Activated CD4-positive, alpha-beta T cell treated with anti-CD3 and anti-CD28 coated beads for 1 hour (primary cell): ENCODE measurements around the gene MAIP1.

Experiments used
- DNase-seq: peaks from one replicate; pipeline ENCODE4 v3.0.0-alpha.2; 2020

Gene MAIP1

DNA sequence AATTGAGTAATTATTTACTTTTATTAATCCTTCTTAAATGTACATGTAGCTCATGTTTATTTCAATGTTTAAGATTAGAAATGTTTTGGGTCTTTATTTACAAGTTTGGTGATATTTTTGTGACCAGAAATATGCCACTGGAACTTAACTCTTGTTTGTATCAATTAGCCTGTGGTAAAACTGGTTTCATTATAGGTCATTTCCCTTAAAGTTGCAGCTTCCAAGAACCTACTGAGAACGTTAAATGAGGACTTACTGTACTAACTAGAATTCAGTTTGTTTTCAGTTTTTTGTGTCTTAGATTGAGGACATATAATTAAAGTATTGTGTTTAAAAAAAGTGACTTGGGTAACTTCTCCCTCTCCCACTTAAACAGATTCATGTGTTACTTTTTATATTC is 4.4 kb upstream of the MAIP1 start:
- DNase-seq = no peak

DNA sequence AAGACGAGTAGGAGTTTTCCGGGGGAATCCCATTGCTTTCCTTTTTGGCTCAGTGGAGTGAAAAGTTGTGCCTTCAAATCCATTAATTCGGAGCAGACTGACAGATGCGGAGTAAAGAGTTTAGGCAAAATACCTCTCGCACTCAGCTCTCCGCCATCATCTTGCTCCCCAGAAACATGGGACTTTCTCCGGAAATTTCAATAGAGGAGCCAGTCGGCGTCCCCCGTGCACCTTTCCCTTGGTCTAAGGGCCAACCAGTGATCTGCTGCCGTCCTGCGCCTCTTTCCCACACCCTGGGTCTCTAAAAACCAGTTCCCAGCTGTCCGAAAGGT is 409 bp upstream of the MAIP1 start:
- DNase-seq = no peak

DNA sequence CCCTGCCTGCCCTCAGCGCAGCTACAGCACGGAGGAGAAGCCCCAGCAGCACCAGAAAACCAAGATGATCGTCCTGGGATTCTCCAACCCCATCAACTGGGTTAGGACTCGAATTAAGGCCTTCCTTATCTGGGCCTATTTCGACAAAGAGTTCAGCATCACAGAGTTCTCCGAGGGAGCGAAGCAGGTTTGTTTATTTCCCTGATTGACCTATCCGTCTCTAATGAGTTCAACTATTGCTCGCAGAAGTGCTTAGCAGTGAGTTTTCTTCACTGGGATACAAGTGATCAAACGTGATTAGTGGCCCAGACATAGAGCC is 639 bp downstream of the MAIP1 start:
- DNase-seq = no peak

DNA sequence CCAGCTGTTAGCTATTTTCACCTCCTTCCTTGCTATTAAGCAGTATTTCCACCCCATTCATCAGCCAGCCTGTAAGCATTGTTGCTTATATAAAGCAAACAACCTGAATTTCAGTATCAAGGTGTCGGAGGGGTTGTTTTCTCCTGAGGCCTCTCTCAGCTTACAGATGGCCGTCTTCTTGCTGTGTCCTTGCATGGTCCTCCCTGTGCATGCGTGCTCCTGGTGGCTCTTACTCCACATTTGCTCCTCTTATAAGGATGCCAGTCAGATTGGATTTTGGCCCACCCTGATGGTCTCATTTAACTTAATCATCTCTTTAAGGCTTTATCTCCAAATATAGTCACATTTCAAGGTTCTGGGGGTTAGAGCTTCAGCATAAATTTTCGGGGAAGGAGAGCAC is 2.6 kb downstream of the MAIP1 start:
- no peak for DNase-seq

DNA sequence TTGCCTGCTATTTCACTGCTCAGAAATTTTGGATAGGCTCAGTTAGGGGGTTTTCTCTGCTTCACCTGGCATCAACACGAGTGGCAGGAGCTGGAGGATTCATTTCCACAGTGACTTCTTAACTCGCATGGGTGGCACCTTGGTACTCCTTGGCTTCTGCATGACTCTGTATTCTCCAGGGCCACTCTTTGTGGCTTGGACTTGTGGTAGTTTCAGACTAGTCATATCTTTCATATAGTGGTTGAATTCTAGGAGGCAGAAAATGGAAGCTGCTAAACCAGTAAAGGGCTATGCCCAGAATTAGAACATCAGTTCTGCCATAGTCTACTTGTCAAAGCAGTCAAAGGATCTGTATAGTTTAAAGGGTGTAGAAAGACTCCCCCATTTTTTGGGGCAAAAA is 6.8 kb downstream of the MAIP1 start:
- no peak for DNase-seq

DNA sequence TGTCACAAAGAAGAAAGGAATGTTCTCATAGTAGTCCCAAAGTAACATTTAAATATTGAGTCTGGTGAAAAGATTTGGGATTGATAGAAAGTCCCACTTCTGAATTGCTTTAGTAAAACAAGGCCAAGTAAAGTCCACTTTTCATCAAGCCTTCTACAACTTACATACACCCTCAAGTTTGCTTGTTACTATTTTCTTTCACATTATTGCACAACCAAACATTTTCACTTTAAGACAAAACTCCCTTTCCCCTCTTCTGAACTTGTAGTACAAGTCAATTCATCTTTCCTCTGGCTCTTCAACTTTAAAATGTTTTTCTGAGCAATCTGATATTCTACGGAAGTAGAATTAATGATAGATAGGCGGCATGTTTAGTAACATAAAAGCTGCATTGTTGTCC is 11.0 kb downstream of the MAIP1 start:
- no peak for DNase-seq

DNA sequence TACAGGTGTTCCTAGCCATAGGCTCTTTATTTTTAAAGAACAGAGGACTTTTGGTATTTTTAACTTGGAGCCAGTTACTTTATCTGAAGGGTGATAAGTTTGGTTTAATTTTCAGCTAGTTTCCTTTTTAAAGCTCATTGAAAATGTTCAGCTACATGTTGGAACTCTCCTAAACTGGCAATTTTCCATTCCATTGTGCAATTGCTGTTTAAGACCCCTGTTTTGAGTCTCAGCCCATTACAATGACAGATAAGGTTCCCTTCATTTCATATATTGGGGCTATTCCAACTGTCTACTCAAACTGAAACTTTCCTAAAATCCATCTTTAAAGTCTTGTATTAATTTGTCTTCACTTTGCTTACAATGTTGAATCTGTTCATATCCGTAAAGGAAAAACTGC is 11.6 kb downstream of the MAIP1 start:
- no peak for DNase-seq

DNA sequence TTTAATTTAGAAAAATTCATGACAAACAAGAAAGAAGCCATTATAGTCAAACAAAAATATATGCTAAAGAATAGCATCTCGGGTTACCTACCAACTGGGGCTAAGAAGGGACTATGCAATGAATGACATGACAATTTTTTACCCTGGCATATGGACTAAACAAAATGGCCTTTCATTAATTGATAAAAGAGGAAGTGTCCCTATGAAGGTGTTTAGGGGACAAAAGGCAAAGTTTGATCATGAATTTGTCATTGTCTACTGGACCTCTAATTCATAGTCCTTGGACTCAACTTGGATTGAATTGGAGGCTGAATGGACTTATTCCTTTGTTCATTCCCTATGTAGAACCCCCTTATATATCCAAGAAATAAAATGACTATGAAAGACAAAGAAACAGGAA is 12.7 kb downstream of the MAIP1 start:
- DNase-seq = no peak

DNA sequence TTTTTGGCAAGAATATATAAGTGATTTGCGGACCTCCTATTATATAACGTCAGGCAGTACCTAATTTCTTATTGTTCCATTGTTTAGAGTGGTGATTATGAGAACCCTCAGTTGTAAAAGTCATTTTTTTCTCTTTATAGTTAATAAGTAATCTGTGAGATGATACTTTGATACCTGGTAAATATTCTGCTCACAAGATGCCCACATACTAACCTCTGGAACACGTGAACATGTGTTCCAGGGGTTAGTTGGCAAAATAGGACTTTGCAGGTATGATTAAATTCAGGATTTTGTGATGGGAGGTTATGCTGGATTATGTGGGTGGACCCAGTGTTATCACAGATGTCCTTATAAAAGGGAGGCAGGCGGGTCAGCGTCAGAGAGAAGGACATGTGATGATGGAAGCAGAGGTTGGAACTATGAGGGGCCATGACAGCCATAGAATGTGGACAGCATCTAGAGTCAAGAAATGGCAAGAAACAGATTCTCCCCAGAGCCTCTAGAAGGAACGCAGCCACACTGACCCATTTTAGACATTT is 16.8 kb downstream of the MAIP1 start:
- no peak for DNase-seq

DNA sequence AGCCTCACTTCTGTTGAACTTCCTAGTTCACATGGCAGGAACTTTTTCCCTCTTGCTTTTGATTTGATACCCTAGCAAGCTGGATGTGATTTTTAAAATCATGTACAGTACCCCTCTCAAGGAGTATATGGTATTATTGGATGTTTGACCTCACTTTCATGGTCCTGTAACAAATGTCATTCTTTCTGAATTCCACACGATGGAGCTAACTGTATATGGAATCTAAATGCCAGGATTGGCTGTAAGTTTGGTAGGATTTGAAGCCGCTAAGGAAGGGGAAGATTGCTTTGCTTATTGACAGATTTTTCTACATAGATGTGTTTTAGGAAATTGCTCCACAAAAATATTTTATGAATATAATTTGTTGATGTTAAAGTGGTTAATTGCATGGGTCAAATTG is 18.3 kb downstream of the MAIP1 start:
- no peak for DNase-seq

DNA sequence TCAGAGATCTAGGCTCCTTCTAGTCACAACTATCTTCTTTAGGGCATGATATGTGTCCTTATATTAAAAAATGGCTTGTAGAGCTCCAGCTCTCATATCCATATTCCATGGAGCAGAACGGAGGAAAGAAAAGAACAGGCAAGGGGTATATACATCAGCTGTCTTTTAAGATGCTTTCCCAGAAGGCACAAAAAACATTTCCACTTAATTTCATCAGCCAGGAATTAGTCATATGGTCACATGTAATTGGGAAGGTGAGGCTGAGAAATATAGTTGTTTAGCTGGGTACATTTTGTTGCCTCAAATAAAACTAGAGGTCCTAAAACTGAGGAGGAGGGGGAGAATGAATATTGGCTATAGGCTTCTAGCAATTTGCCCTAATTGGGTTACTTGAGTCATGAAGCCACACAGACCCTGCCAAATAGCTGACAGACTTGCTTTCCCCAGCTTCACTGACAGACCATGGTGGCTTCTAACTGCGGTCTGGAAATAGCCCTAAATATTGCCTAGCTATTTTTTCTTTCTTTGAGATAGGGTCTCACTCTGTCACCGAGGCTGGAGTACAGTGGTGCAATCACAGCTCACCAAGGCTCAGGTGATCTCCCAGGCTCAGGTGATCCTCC is 20.0 kb downstream of the MAIP1 start:
- DNase-seq = no peak

DNA sequence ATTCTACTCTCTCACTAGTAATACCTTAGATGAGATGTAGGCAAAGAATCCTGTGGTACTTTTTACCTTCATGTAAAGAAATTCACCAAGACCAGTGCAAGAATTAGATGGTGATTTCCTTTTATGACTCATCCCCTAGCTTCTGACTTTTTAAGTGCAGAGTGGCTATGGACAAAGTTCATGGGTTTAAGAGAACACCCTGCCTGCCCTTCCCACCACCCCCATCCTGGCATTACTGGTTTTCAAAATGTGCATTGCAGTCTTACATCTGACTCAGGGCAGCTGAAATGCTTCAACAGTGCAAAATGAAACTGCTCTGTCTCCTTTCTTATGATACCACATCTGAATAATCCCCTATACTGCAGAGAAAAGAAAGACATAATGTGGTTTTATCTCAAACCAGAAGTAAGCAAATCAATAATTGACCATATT is 22.6 kb downstream of the MAIP1 start:
- no peak for DNase-seq

DNA sequence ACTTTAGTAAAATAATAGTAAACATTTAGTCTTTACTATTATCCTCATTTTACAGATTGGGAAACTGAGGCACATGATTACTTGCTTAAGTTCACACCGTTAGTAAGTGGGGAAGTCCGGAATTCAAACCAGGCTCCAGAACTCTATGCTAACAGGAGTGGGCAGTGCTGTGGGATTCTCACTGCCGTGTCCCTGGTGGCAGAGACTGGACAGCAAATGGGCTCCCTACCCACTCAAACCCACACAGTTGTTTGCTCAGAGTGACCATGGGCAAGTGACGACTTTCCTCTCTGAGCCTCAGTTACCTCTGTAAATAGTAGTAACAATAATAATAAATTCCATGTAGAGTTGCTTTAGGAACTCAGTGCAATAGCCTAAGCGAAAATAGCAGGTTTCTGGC is 24.0 kb downstream of the MAIP1 start:
- no peak for DNase-seq

DNA sequence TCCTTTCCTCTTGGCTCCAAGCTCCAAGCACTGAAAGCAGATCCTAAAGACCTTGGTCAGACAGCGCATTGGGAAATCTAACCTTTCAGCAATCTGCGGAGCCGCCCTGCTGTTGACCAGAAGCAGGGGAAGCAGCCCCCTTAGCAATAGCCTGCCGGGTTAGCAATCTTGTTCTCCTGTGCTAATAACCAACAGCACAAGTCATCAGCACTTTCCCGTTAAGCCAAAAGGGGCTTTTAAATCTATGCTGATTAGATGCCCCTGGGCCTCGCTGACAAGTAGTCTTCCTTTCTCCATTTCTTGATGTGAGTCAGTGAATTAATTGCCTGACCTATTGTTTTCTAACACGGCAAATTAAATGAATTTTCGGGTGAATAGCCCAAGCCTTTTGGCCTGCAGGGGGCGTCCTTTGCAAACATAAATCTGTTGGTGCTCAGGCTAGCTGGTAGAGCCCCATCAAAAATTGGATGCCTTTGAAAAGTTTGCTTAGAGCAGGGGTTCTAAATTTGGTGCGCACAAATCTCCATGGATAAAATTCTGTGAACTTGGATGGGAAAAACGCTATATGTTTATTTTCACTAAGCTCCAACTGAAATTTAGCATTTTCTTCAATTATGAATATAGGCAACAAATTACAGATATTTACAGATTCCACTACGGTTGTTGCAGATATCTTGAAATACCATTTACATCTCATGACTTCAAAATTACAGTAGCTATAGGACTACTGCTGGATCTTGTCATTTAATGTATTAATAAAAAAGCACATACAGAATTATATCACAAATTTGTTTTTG is 24.6 kb downstream of the MAIP1 start:
- DNase-seq = peak; percentile 74

DNA sequence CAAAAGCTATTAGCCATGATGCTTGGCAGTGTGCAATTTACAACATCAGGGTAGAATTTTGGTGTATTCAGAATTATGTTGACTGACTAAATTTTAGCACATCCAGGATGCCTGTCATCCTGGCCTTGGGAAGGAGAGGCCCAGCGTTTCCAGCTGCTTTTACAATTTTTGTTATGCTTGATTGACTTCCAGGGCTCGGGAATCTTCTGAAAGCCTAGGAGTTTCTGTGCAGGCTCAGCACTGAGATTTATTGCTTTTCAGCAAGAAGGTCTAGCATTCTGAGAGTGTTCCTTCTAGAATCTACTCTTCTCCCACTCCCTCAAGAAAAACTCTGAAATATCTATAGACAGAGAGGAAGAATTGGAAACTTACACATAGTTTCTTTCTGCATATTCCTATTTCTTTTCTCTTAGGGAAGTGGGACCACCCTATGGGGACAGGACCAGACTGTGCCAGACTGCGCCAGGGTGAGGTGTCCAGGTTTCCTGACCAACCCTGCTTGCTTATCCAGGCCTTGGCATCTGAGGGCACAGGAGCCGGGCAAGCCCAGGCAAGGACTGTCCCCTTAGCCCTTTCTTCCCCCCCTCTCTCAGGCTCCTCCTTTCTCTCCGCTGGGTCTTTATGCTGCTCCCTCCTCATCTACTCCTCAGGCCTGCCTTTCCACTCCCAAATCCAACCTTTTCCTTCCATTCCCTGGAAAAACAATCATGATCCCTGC is 26.9 kb downstream of the MAIP1 start:
- no peak for DNase-seq

DNA sequence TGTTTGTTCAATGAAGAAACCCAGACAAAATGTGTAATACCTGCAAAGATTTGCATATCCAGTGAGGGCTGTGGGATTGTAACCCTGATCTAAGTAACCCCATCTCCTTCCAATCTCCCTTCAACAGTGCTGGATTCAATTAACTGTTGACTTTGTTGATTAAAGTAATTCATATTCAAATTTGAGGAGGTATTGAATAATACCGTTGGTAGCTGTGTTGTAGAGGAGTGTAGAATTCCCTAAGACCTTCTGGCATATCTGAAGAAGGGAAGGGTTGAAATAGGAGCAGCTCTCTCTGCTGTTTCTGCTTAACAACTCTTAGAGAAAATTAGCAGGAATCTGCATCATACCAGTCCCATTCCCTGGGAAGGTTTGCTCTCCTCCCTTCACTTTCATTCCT is 28.2 kb downstream of the MAIP1 start:
- no peak for DNase-seq

DNA sequence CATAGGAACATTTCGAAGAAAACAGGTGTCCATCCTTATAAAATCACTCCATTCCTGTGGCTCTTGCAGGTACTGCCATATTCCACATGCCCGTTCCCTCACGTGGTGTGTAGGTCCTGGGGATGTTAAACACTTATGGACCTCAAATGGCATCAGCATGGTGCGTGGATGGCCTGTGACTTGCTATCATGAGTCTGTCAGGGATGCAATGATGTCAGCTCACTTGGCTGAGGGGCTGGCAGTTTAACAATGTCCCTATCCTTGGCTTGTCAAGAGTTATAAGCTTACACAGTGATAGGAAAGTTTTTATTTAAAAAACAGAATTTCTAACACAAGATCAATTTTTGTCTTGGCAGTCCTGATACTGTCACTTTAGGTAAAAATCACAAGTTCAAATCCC is 28.8 kb downstream of the MAIP1 start:
- DNase-seq = no peak

DNA sequence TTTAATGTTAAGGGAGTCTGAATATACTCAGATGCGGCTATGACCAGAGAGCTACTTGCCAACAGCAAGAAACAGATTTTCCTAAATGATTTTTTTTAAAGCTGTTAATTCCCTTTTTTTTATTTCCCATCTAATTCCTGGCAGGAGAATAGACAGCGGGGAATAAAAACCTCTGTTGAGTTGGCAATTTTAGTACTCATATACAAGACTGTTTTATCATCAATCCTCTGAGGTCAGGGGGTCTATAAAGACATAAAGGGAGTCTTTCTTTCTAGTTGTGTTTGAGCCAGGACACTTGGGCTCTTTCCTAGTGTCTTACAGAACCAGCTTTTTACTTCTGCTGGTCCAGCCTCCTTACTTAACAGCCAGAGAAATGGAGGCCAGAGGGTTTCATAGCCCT is 29.4 kb downstream of the MAIP1 start:
- no peak for DNase-seq

DNA sequence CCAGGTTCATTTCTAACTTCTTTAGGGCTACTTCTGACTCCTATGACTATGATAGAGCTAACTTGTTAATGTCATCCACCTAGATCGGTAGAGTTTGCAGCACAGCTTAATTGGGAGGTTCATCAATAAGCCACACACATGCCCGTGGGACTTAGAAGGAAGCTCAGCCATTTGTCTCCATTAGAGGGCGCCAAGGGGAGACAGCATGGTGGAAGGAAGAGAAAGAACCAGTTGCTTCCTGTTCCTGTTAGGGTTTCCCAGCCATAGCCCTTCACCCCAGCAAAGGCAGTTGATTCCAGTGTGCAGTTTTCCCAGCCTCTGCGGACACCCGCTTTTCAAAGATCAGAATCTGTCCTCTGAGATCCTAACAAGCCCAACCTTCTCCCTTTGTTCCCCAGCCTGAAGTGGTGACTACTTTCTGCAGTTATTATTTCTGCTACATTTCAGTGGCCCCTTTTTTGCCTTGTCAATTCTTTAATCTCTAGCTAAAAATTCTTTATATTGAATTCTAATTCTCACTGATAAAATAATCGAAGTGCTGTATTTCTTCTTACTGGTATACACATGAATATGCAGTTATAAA is 30.3 kb downstream of the MAIP1 start:
- DNase-seq = peak; percentile 16

DNA sequence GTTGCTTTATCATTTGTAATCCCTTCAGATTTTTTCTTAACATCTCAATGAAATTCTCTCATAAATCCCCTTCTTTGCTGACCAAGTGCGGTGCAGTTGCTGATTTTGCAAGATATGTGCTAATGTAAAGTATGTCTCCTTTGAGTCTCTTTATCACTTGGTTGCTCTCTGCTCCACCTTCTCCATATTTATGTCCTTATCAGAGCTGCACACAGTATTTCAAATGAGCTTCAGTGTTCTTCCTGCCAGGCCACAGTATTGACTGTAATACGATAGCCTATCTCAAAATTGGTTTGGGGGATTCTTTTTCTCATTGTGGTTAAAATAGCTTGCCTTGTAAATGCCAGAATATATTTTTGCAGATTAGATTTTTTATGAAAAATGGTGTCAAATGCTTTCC is 32.2 kb downstream of the MAIP1 start:
- DNase-seq = no peak

DNA sequence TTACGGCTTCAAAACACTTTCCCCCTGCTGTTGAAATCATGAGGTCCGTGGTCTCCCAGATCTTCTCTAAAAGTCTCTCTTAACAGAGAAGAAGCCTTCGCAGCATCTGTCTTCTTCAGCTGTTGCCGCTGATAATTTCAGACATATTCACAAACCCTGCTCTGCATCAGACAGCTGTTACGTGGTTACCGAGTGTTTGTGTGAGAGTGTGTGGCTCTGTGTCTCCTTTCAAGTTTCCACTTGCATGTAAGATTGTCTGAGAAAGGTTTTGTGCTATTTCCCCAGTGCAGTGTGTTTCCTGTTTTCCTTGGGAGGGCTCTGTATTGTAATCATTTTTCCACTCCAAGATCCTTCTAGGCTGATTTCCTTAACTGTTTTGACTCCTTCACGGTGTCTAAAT is 32.8 kb downstream of the MAIP1 start:
- no peak for DNase-seq

DNA sequence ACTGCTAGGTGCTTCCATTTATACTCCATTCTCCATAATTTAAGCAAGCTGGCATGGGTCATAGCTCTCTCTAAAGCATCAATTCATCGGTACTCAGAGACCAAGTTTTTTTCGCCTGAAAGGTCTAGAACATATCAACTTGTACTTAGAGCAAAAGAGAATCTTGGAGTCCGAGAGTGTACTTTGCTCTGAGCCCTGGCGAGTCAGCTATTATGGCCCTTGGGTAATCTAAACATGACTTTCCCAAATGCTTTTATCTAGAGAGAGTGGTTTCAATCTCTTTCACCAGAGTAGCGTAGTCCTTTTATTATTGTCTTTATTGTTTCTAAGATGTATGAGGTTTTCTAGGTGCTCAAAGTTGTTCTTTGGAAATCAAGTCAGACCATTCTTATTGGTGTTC is 34.4 kb downstream of the MAIP1 start:
- DNase-seq = no peak

DNA sequence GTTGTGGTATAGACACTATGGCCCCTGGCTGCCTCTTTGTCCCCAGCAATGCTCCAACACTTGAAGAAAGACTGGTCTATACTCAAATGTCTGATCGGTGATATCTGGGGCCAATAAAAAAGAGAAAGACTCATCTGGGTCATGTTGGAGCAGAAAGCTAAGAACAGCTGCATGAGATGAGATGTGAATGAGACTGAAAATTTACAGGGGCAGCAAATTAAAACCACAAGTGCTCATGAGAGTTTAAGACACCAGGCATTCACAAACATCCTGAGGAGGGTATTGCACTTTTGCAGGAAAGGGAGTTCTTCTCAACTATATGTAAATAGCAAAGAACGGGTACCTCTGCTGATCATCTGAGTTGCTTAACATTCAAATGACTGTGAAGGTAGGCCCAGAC is 36.3 kb downstream of the MAIP1 start:
- DNase-seq = no peak

DNA sequence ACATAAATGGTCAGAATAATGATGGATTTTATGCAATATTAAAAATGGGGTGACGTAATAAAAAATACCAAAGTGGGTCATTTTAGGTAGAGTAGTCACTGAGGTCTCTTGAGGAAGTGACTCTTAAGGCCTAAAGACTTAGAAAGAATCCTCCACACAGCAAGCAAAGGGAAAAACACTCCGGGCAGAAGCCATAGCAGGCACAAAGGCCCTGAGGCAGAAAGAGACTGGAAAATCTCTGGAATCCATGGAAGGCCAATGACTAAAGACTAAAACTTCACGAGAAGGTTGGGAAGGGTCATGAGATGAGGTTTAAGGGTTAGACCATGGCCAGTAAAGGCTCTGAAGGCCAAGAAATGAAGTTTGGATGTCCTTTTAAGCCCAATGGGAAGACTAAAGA is 36.9 kb downstream of the MAIP1 start:
- no peak for DNase-seq
